ENCODE data around the gene POC5. TPM values are rescaled to one million over a fixed set of nuclear protein-coding genes. Genes with fewer than 3 reads are reported as not detected.
A peak's percentile ranks its signal among the peaks of the same experiment; 100 is the strongest.

The POC5 gene, protein sequence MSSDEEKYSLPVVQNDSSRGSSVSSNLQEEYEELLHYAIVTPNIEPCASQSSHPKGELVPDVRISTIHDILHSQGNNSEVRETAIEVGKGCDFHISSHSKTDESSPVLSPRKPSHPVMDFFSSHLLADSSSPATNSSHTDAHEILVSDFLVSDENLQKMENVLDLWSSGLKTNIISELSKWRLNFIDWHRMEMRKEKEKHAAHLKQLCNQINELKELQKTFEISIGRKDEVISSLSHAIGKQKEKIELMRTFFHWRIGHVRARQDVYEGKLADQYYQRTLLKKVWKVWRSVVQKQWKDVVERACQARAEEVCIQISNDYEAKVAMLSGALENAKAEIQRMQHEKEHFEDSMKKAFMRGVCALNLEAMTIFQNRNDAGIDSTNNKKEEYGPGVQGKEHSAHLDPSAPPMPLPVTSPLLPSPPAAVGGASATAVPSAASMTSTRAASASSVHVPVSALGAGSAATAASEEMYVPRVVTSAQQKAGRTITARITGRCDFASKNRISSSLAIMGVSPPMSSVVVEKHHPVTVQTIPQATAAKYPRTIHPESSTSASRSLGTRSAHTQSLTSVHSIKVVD
- total RNA-seq (ENCODE audit: low replicate concordance): 9.9 and 16.0 TPM in 2 replicates
- long read RNA-seq, transcript POC5-202 (12 exons, 2,229 nt): major isoform, 14 of 31 reads
- long read RNA-seq, partial matches to known transcripts: 10 of 31 reads
- long read RNA-seq, other reads (novel, unspliced or antisense): 7 of 31 reads

GRCh38 chr5:75717082-75717922, at the start of gene POC5:
Gene POC5, minus strand, starts transcription at chr5:75717437. Its CDS starts 4,500 bp downstream, at chr5:75712937.
- Mint-ChIP-seq H3K36me3 (peaks cover 9% of the 10 kb centered on the region), H3K4me3 (peak within 1 kb of the TSS; percentile 99), H3K27ac (peak within 1 kb of the TSS; percentile 99), H3K9me3 (no peaks in the 10 kb centered on the region), H3K4me1 (ENCODE audit: unreplicated experiment) (peaks cover 15% of the 10 kb centered on the region), H3K27me3 (peaks cover 19% of the 10 kb centered on the region)
- peak; percentile 97 for DNase-seq (ENCODE audit: extremely low spot score, unreplicated experiment)
- TF ChIP-seq, protein P1, sequence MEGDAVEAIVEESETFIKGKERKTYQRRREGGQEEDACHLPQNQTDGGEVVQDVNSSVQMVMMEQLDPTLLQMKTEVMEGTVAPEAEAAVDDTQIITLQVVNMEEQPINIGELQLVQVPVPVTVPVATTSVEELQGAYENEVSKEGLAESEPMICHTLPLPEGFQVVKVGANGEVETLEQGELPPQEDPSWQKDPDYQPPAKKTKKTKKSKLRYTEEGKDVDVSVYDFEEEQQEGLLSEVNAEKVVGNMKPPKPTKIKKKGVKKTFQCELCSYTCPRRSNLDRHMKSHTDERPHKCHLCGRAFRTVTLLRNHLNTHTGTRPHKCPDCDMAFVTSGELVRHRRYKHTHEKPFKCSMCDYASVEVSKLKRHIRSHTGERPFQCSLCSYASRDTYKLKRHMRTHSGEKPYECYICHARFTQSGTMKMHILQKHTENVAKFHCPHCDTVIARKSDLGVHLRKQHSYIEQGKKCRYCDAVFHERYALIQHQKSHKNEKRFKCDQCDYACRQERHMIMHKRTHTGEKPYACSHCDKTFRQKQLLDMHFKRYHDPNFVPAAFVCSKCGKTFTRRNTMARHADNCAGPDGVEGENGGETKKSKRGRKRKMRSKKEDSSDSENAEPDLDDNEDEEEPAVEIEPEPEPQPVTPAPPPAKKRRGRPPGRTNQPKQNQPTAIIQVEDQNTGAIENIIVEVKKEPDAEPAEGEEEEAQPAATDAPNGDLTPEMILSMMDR (conservative IDR thresholded peaks at IDR 0.05): no peak

DNA sequence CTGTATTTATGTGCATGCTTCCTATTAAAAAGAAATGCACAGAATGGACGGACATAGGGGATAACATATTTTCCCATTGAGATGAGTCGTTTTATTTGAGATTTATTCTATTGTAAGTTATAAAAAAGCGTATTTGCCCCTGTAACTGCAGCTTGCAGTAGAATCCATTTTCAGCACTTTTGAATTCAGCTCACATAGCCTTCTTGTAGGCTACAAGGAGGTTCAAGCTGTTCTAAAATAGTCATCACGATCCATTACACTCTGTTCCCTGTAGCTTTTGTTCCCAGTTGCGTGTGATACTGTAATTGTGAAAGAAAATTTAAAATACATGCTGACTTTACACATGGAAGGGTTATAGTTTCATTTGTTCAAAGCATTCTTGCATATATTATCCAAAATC, 40.9 kb upstream of the POC5 start:
- Mint-ChIP-seq H3K27ac (no peak overlapping the region), H3K4me3 (no peak overlapping the region), H3K27me3 (peaks cover 18% of the 10 kb centered on the region), H3K9me3 (no peaks in the 10 kb centered on the region), H3K36me3 (no peaks in the 10 kb centered on the region), H3K4me1 (ENCODE audit: unreplicated experiment) (peaks cover 4% of the 10 kb centered on the region)
- TF ChIP-seq, protein P1 (conservative IDR thresholded peaks at IDR 0.05): no peak
- DNase-seq (ENCODE audit: extremely low spot score, unreplicated experiment): no peak

DNA sequence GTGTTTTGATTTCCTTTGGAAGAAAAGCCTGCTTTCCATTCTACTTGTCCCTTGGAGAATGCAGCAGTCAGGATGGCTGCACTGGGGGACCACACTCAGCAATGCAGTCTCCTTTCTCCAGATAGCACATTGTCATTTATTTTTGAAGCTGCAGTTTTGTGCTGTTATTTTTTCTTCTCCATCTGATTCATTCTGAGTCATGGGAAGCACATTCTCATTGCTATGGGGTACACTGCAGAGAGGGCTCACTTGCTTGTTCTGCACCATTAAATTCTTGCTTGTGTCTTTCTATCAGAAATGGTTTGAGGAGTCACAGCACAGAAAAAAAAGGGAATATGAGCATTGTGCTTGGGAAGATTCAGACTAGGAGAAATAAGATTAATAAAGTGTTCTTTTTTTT, 39.7 kb upstream of the POC5 start:
- TF ChIP-seq, protein P1 (conservative IDR thresholded peaks at IDR 0.05): no peak
- H3K27me3 Mint-ChIP-seq: peaks cover 18% of the 10 kb centered on the region
- H3K36me3 Mint-ChIP-seq: no peaks in the 10 kb centered on the region
- no peaks in the 10 kb centered on the region for H3K9me3 Mint-ChIP-seq
- no peak overlapping the region for H3K27ac Mint-ChIP-seq
- peaks cover 4% of the 10 kb centered on the region for H3K4me1 Mint-ChIP-seq (ENCODE audit: unreplicated experiment)
- DNase-seq (ENCODE audit: extremely low spot score, unreplicated experiment): no peak
- H3K4me3 Mint-ChIP-seq: no peak overlapping the region

DNA sequence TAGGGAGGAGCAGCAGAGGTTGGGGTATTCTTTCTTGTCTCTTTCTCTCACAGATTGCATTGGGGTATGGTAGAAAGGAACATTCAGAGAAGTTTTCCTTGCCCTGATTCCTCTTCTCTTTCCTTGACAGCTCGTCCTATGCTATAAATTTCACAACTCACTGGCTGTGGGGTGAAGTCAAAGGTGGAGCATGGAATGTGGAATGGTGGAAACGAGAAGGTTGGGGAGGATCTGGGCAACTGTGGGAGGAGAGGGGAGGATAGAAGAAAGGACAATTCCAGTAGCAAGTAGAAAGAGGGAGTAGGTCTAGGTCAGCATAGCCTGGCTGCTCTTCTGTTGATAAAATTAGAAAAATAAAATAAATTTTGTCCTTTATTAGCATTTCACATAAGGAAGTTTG, 39.0 kb upstream of the POC5 start:
- H3K4me1 Mint-ChIP-seq (ENCODE audit: unreplicated experiment): peaks cover 4% of the 10 kb centered on the region
- H3K9me3 Mint-ChIP-seq: no peaks in the 10 kb centered on the region
- no peak overlapping the region for H3K27ac Mint-ChIP-seq
- TF ChIP-seq, protein P1 (conservative IDR thresholded peaks at IDR 0.05): no peak
- H3K4me3 Mint-ChIP-seq: no peak overlapping the region
- no peaks in the 10 kb centered on the region for H3K36me3 Mint-ChIP-seq
- no peak for DNase-seq (ENCODE audit: extremely low spot score, unreplicated experiment)
- H3K27me3 Mint-ChIP-seq: peaks cover 18% of the 10 kb centered on the region

DNA sequence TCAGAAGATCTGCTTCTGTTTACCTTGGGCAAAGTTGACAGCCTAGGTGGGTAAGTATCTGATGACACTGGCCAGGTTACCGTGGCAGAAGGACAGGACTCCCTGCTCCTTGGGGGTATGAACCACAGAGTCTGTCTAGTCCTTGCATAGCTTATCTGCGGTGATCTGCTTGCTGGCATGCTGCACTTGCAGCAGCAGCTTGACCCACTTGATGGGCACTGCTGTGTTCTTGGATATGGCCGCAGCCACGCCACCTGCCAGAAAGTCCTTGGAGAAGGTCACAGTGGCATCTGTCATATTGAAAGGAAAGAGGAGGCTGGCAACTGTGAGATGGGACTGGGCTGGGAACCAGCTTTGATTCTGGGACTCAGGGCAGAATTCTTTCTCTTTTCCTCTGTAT, 35.9 kb upstream of the POC5 start:
- H3K27ac Mint-ChIP-seq: no peak overlapping the region
- no peaks in the 10 kb centered on the region for H3K9me3 Mint-ChIP-seq
- TF ChIP-seq, protein P1 (conservative IDR thresholded peaks at IDR 0.05): no peak
- peaks cover 14% of the 10 kb centered on the region for H3K27me3 Mint-ChIP-seq
- no peaks in the 10 kb centered on the region for H3K36me3 Mint-ChIP-seq
- H3K4me3 Mint-ChIP-seq: no peak overlapping the region
- DNase-seq (ENCODE audit: extremely low spot score, unreplicated experiment): no peak
- peaks cover 4% of the 10 kb centered on the region for H3K4me1 Mint-ChIP-seq (ENCODE audit: unreplicated experiment)
